A673 (cell line): ENCODE data around the gene FOXP4. TPM values are rescaled to one million over a fixed set of nuclear protein-coding genes. Genes with fewer than 3 reads are reported as not detected.
"Not testable (repeated sequence)": the region's sequence is repeated elsewhere in the genome, so short reads cannot be mapped to it uniquely, and the experiment has no call there.

ENCODE experiments used
- BruUV-seq: library from RNA; stranded (reverse); fragments of 400-500 nt; replicated peaks from 2 replicates; lab custom pipeline; 2021; lab: Mats Ljungman, UMichigan
- CTCF ChIA-PET: fragments of 300-600 bp; sonication (Branson Sonifier 250); formaldehyde crosslinking; loops from one replicate; lab custom pipeline; 2022; ENCODE audit warnings: antibody characterized with exemption; lab: Charles Lee
- POLR2A ChIA-PET: fragments of 300-600 bp; sonication (Branson Sonifier 250); formaldehyde crosslinking; loops from one replicate; lab custom pipeline; 2022; ENCODE audit warnings: antibody characterized with exemption; ENCODE audit not compliant: low non-redundant PET; lab: Charles Lee
- DNase-seq: peaks from one replicate; pipeline ENCODE4 v3.0.0-alpha.2; 2015; ENCODE audit warnings: low spot score
- H3K27ac ChIP-seq: fragments of 200-600 bp; sonication (generic); 2 replicates; pipeline ENCODE4 v1.5.1; 2016; ENCODE audit warnings: mixed run types, low read depth, mild to moderate bottlenecking, mixed read lengths, antibody characterized with exemption, low read length; ENCODE audit not compliant: poor library complexity, severe bottlenecking
- H3K27me3 ChIP-seq: fragments of 200-600 bp; sonication (generic); replicated peaks from 2 replicates; pipeline ENCODE4 v1.6.1; 2017; ENCODE audit warnings: mixed run types, low read depth, mild to moderate bottlenecking, mixed read lengths, antibody characterized with exemption, low read length; ENCODE audit not compliant: insufficient read depth, poor library complexity
- H3K36me3 ChIP-seq: fragments of 200-600 bp; sonication (generic); 2 replicates; pipeline ENCODE4 v1.6.1; 2016; ENCODE audit warnings: mixed run types, mild to moderate bottlenecking, mixed read lengths, antibody characterized with exemption, low read length; ENCODE audit not compliant: insufficient read depth, poor library complexity, severe bottlenecking
- H3K4me1 ChIP-seq: fragments of 200-600 bp; sonication (generic); 2 replicates; pipeline ENCODE4 v1.6.1; 2017; ENCODE audit warnings: mixed run types, mild to moderate bottlenecking, mixed read lengths, antibody characterized with exemption, low read length; ENCODE audit not compliant: insufficient read depth, poor library complexity, severe bottlenecking
- H3K4me3 ChIP-seq: fragments of 200-600 bp; sonication (generic); 2 replicates; pipeline ENCODE4 v1.5.1; 2016; ENCODE audit warnings: low read depth, mixed run types, mild to moderate bottlenecking, mixed read lengths, low read length; ENCODE audit not compliant: poor library complexity, severe bottlenecking
- H3K9me3 ChIP-seq: fragments of 200-600 bp; sonication (generic); 2 replicates; pipeline ENCODE4 v1.6.1; 2016; ENCODE audit warnings: mixed run types, low read depth, mild to moderate bottlenecking, mixed read lengths, antibody characterized with exemption, low read length; ENCODE audit not compliant: poor library complexity, severe bottlenecking
- EZH2 ChIP-seq: fragments of 200-600 bp; sonication (generic); IDR thresholded peaks from 2 replicates; pipeline ENCODE4 v1.6.1; 2017; ENCODE audit warnings: borderline replicate concordance, low read depth, mild to moderate bottlenecking, mixed read lengths, antibody characterized with exemption, low read length; ENCODE audit not compliant: poor library complexity, severe bottlenecking
- intact Hi-C: fragments of 100-400 bp; cut with micrococcal nuclease; formaldehyde crosslinking; loops from one replicate; pipeline ENCODE4 v1.10.0; 2022; ENCODE audit not compliant: unreplicated experiment
- total RNA-seq: library from RNA; stranded (reverse); gene quantifications from 2 replicates; pipeline ENCODE4 v1.2.3, GENCODE V29; 2021
- TF ChIP-seq, protein P1 (sequence below): fragments of 300-800, 200-600 bp; sonication (generic); conservative IDR thresholded peaks from 2 replicates; pipeline ENCODE4 v1.5.1; 2017; ENCODE audit warnings: low read depth, mild to moderate bottlenecking, antibody characterized with exemption, low read length, moderate library complexity, mixed read lengths

The FOXP4 gene
- total RNA-seq, 1 experiment from 2014 or later = 53.9 TPM

DNA sequence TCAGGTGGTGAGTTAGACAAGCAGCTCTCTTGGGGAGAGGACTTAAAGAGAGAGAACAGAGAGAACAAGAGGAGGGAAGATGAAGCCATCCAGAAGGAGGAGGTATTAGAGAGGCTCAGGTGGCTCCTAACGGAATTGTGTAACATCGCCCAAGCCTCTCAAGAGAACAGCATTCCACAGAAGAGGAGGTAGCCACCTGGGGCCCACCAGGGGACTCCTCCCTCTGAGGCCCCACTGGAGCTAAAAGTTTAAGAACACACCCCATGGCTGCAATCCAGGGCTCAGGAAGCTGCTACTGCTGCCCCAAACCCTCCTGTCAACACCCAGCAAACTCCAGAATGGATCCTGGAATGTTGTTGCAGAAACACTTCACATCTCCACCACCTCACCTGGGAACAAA is 68.5 kb downstream of the FOXP4 start:
- no peaks in the 10 kb centered on the region for H3K4me1 ChIP-seq
- no peak overlapping the region for H3K4me3 ChIP-seq
- POLR2A ChIA-PET = no interaction called here
- no peaks in the 10 kb centered on the region for H3K36me3 ChIP-seq
- H3K27ac ChIP-seq = no peak overlapping the region
- DNase-seq = no peak
- H3K27me3 ChIP-seq = no peaks in the 10 kb centered on the region
- TF ChIP-seq EZH2 = no peak
- TF ChIP-seq, protein P1, sequence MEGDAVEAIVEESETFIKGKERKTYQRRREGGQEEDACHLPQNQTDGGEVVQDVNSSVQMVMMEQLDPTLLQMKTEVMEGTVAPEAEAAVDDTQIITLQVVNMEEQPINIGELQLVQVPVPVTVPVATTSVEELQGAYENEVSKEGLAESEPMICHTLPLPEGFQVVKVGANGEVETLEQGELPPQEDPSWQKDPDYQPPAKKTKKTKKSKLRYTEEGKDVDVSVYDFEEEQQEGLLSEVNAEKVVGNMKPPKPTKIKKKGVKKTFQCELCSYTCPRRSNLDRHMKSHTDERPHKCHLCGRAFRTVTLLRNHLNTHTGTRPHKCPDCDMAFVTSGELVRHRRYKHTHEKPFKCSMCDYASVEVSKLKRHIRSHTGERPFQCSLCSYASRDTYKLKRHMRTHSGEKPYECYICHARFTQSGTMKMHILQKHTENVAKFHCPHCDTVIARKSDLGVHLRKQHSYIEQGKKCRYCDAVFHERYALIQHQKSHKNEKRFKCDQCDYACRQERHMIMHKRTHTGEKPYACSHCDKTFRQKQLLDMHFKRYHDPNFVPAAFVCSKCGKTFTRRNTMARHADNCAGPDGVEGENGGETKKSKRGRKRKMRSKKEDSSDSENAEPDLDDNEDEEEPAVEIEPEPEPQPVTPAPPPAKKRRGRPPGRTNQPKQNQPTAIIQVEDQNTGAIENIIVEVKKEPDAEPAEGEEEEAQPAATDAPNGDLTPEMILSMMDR = no peak
- H3K9me3 ChIP-seq = no peaks in the 10 kb centered on the region
- CTCF ChIA-PET = interaction anchor here (0.9 to 1.2 kb wide), 2 partner anchors 69 to 243 kb away, joined by 3 to 4 read pairs; no protein-coding TSS in a partner anchor
- intact Hi-C loops = no loop called here
- no TSS peak for BruUV-seq

DNA sequence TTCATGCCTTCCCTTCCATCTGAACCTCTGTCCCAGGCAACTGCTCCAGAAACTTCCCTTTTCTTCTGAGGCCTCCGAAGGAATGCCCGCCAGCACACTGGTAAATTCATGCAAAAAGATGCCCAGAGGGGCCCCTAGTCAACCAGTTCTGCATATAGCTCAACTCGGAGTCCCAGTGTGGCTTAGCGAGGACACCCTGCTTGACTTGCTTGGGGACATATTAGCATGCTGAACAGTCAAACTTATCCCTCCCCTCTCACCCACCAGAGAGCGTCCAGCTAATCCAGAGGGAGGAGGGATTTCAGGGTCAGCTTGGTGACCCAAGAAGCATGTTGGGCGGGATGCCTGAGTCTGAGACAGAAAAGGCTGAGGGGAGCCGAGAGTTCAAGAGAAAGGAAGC is 69.1 kb downstream of the FOXP4 start:
- Histone ChIP-seq H3K36me3 (no peaks in the 10 kb centered on the region), H3K4me1 (no peaks in the 10 kb centered on the region), H3K27me3 (no peaks in the 10 kb centered on the region), H3K27ac (no peak overlapping the region), H3K9me3 (no peaks in the 10 kb centered on the region), H3K4me3 (no peak overlapping the region)
- POLR2A ChIA-PET = no interaction called here
- TF ChIP-seq, protein P1 = no peak
- TF ChIP-seq EZH2 = no peak
- no TSS peak for BruUV-seq
- CTCF ChIA-PET = interaction anchor here (0.9 to 1.2 kb wide), 2 partner anchors 69 to 244 kb away, joined by 3 to 4 read pairs; no protein-coding TSS in a partner anchor
- intact Hi-C loops = no loop called here
- DNase-seq = no peak

DNA sequence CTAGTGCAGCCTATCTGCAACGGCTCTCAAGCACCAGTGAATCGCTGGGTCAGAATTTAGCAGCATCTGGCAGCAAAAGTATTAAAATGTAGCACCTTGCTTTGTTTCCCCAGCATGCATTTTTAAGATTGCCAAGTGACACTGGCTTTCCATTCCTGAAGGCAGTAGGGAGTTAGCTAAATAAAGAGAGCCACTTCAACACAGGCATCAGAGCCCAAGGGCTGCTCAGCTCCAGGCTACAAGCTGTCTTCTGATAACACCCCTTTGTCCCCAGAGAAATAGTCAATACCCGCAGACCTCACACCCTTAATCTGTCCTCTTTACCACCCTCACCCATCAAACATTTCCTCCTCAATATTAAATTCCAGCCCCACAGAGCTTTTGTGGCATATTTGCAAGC is 72.4 kb downstream of the FOXP4 start:
- POLR2A ChIA-PET = no interaction called here
- CTCF ChIA-PET = no interaction called here
- H3K27me3 ChIP-seq = no peaks in the 10 kb centered on the region
- no peak overlapping the region for H3K4me3 ChIP-seq
- no peaks in the 10 kb centered on the region for H3K36me3 ChIP-seq
- intact Hi-C loops = no loop called here
- no TSS peak for BruUV-seq
- no peak overlapping the region for H3K27ac ChIP-seq
- TF ChIP-seq EZH2 = no peak
- TF ChIP-seq, protein P1 = no peak
- no peak for DNase-seq
- H3K4me1 ChIP-seq = no peaks in the 10 kb centered on the region
- H3K9me3 ChIP-seq = peaks cover 5% of the 10 kb centered on the region

DNA sequence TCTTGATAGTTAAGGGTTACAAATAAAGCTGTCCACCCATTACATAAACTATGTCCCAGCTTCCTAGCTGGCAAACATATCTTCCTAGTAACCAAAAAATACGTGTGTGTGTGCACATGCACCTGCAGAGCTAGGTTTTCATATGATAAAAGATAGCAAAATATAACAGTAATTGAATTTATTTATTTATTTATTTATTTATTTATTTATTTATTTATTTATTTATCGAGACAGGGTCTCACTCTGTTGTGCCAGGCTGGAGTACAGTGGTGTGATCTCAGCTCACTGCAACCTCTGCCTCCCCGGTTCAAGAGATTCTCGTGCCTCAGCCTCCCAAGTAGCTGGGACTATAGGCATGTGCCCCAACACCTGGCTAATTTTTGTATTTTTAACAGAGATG is 73.0 kb downstream of the FOXP4 start:
- H3K4me1 ChIP-seq, H3K36me3 ChIP-seq, DNase-seq, H3K27me3 ChIP-seq, H3K27ac ChIP-seq, POLR2A ChIA-PET, CTCF ChIA-PET, H3K9me3 ChIP-seq, H3K4me3 ChIP-seq, BruUV-seq, intact Hi-C loops: not testable (repeated sequence)
